ENCODE results near the gene TIAM2.

Gene TIAM2

DNA sequence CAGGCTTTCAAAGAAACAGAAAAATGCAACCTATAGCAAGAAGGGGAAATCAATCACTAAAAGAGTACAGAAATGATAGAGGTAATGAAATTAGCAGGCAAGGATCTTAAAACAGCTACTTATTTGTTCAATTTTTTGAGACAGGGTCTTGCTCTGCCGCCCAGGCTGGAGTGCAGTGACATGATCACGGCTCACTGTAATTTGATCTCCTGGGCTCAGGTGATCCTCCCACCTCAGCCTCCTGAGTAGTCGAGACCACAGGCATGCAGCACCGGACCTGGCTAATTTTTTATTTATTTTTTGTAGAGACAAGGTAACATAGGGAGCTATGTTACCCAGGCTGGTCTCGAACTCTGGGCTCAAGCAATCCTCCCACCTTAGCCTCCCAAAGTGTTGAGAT lies 297.6 kb downstream of the TIAM2 start:
- no peak for DNase-seq (ENCODE audit: low spot score)

DNA sequence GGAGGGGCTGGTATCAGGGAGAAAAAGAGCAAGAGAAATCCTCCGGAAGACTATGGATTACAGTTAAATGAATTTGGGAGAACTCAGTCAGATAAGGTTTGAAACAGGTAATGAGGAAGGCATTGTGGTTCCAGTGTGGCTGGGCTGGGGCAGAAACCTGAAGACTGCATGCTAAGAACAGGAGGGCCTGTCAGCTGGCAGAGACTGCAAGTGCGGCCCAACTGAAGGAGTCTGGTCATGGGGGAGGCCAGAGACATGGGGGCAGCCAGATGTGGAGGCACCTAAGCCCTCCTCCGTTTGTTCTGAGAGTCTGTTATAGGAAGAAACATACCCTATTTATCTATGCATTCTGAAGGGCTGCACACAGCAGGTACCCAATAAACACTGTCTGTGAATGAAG lies 302.6 kb downstream of the TIAM2 start:
- no peak for DNase-seq (ENCODE audit: low spot score)

GRCh38 chr6:155301867-155302266 lies 306.8 kb downstream of the TIAM2 start:
- no peak for DNase-seq (ENCODE audit: low spot score)

DNA sequence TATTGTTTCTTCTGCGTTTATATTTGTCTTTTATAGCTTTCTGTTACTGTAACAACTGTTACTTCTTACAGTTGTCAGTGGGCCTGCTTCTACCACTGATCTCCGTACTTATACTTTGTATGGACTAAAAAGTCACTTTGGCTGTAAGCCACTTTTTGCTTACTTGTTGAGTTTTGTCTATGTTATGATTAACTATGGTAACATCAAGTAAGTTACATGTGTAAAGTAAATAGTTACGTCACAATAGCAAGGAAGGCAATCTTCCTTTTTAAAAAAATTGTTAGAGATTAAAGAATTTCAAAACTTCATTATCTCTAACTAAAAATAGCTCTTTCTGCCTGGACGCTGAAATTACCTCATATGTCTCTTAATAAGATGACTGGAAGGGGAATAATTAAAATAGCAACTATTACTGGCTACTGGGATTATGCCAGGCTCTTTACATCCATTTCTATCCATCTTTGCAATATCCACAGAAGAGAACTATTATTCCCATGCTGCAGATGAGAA lies 308.3 kb downstream of the TIAM2 start:
- DNase-seq (ENCODE audit: low spot score), result no peak

GRCh38 chr6:155306958-155307357 lies 311.8 kb downstream of the TIAM2 start:
- DNase-seq (ENCODE audit: low spot score), result no peak
